ENCODE data around the gene ABLIM2. TPM values are rescaled to one million over a fixed set of nuclear protein-coding genes. Genes with fewer than 3 reads are reported as not detected.

The ABLIM2 gene
- total and polyA plus RNA-seq, 2 donors (not counting 1 experiment from before 2014, with no cell fraction given) = 3.3 to 79.0 TPM

- no peak overlapping the region for H3K9ac ChIP-seq (ENCODE audit: low read length)
- H3K9me3 ChIP-seq (ENCODE audit: control extremely low read depth in 1 of 3, control insufficient read depth in 2 of 3, insufficient read depth in 1 of 3, low read length in 2 of 3) = peaks cover 0 to 15% (median 3%) of the 10 kb centered on the region in 3 donors
- no peak overlapping the region for H3K4me3 ChIP-seq (ENCODE audit: control extremely low read depth in 1 of 5, extremely low read depth in 1 of 5, insufficient read depth in 1 of 5, low read depth in 2 of 5, low read length in 4 of 5)
- H3K4me1 ChIP-seq (ENCODE audit: control insufficient read depth in 2 of 2, insufficient read depth in 2 of 2, low read length in 2 of 2) = peaks cover 9 to 13% of the 10 kb centered on the region in 2 donors
- WGBS (ENCODE audit: insufficient coverage) = 85% methylated on average over 4 of the region's 8 CpGs
- TF ChIP-seq, protein P1, sequence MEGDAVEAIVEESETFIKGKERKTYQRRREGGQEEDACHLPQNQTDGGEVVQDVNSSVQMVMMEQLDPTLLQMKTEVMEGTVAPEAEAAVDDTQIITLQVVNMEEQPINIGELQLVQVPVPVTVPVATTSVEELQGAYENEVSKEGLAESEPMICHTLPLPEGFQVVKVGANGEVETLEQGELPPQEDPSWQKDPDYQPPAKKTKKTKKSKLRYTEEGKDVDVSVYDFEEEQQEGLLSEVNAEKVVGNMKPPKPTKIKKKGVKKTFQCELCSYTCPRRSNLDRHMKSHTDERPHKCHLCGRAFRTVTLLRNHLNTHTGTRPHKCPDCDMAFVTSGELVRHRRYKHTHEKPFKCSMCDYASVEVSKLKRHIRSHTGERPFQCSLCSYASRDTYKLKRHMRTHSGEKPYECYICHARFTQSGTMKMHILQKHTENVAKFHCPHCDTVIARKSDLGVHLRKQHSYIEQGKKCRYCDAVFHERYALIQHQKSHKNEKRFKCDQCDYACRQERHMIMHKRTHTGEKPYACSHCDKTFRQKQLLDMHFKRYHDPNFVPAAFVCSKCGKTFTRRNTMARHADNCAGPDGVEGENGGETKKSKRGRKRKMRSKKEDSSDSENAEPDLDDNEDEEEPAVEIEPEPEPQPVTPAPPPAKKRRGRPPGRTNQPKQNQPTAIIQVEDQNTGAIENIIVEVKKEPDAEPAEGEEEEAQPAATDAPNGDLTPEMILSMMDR (IDR thresholded peaks at IDR 0.05) = no peak
- no peak for TF ChIP-seq EZH2 (IDR thresholded peaks at IDR 0.05; ENCODE audit: borderline replicate concordance, insufficient read depth, low read depth, low read length, poor library complexity, severe bottlenecking)
- no peak overlapping the region for H2AFZ ChIP-seq (ENCODE audit: insufficient read depth, low read depth, low read length, poor library complexity, severe bottlenecking)
- no peak overlapping the region for H3K27ac ChIP-seq (ENCODE audit: low read length in 2 of 2)
- no peak for DNase-seq
- no peaks in the 10 kb centered on the region for H3K79me2 ChIP-seq (ENCODE audit: control insufficient read depth, insufficient read depth, low read length)
- H3K36me3 ChIP-seq (replicated peaks in 1 of 2; ENCODE audit: control extremely low read depth in 1 of 2, control insufficient read depth in 1 of 2, extremely low read depth in 1 of 2, insufficient read depth in 2 of 2, low read length in 1 of 2) = no peaks in the 10 kb centered on the region
- peaks cover 4% of the 10 kb centered on the region for H3K4me1 Mint-ChIP-seq
- ATAC-seq (ENCODE audit: low read depth) = no peak
- H3K4me2 ChIP-seq (replicated peaks; ENCODE audit: low read depth, low read length, poor library complexity, severe bottlenecking) = no peak overlapping the region
- peaks cover 32% of the 10 kb centered on the region for H3K27me3 Mint-ChIP-seq
- CTCF ChIA-PET = no interaction called here
- no peak overlapping the region for H3K4me3 Mint-ChIP-seq
- no peaks in the 10 kb centered on the region for H3K9me3 Mint-ChIP-seq (ENCODE audit: insufficient read depth)
- H4K20me1 ChIP-seq (ENCODE audit: control insufficient read depth, insufficient read depth, low read length, poor library complexity, severe bottlenecking) = no peaks in the 10 kb centered on the region
- H3K27me3 ChIP-seq (replicated peaks in 1 of 4; ENCODE audit: control extremely low read depth in 1 of 4, control insufficient read depth in 3 of 4, insufficient read depth in 4 of 4, low read length in 3 of 4) = peaks cover 0 to 12% (median 6%) of the 10 kb centered on the region in 4 experiments
- H3K27ac Mint-ChIP-seq = no peak overlapping the region
- intact Hi-C loops (cut with micrococcal nuclease) = no loop called here
- POLR2A ChIA-PET = interaction anchor here (0.7 kb wide), 1 partner anchor 147 kb away, joined by 3 read pairs; no protein-coding TSS in a partner anchor
These were observed 215.4 kb downstream of the ABLIM2 start for GRCh38 chr4:7943211-7943610.

DNA sequence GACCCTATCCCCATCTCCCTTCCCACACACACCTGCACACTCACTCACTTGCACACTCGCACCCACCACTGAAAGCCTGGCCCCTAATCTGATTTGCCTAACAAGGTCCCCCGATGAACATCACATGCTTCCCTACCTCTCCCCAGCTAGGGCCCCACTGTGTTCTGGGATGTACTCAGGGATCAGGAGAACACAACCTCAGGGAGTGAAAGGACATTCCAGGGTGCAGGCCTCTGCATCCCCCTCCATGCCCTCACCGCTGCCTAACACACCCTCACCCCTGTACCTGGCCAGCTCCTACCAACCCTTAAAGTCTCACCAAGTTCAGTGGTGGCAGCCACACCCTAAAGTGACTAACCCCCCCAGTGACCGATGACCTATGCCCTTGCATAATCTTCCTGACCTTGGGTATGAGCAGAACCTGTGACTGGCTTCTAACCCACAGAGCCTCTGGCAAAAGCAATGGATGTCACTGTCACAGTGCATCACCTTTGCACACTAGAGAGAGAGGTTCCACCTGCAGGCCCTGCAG, 216.6 kb downstream of the ABLIM2 start:
- ChIA-PET POLR2A (no interaction called here), CTCF (no interaction called here)
- H3K9me3 ChIP-seq (ENCODE audit: control extremely low read depth in 1 of 3, control insufficient read depth in 2 of 3, insufficient read depth in 1 of 3, low read length in 2 of 3) = peaks cover 0 to 15% (median 3%) of the 10 kb centered on the region in 3 donors
- no peaks in the 10 kb centered on the region for H3K36me3 ChIP-seq (replicated peaks in 1 of 2; ENCODE audit: control extremely low read depth in 1 of 2, control insufficient read depth in 1 of 2, extremely low read depth in 1 of 2, insufficient read depth in 2 of 2, low read length in 1 of 2)
- no peak overlapping the region for H3K4me3 Mint-ChIP-seq
- H3K4me1 Mint-ChIP-seq = peaks cover 8% of the 10 kb centered on the region
- H4K20me1 ChIP-seq (ENCODE audit: control insufficient read depth, insufficient read depth, low read length, poor library complexity, severe bottlenecking) = no peaks in the 10 kb centered on the region
- 82% methylated on average over 4 of the region's 4 CpGs for WGBS (ENCODE audit: insufficient coverage)
- H2AFZ ChIP-seq (ENCODE audit: insufficient read depth, low read depth, low read length, poor library complexity, severe bottlenecking) = no peak overlapping the region
- ATAC-seq (ENCODE audit: low read depth) (no peak), DNase-seq (no peak)
- H3K27me3 Mint-ChIP-seq = peaks cover 40% of the 10 kb centered on the region
- H3K4me2 ChIP-seq (replicated peaks; ENCODE audit: low read depth, low read length, poor library complexity, severe bottlenecking) = no peak overlapping the region
- H3K9ac ChIP-seq (ENCODE audit: low read length) = no peak overlapping the region
- H3K27ac Mint-ChIP-seq = no peak overlapping the region
- no peak overlapping the region for H3K4me3 ChIP-seq (ENCODE audit: control extremely low read depth in 1 of 5, extremely low read depth in 1 of 5, insufficient read depth in 1 of 5, low read depth in 2 of 5, low read length in 4 of 5)
- TF ChIP-seq, protein P1 (IDR thresholded peaks at IDR 0.05) = no peak
- no peak for TF ChIP-seq EZH2 (IDR thresholded peaks at IDR 0.05; ENCODE audit: borderline replicate concordance, insufficient read depth, low read depth, low read length, poor library complexity, severe bottlenecking)
- no peaks in the 10 kb centered on the region for H3K9me3 Mint-ChIP-seq (ENCODE audit: insufficient read depth)
- no peak overlapping the region for H3K27ac ChIP-seq (ENCODE audit: low read length in 2 of 2)
- peaks cover 10 to 17% of the 10 kb centered on the region in 2 donors for H3K4me1 ChIP-seq (ENCODE audit: control insufficient read depth in 2 of 2, insufficient read depth in 2 of 2, low read length in 2 of 2)
- intact Hi-C loops (cut with micrococcal nuclease) = no loop called here
- H3K27me3 ChIP-seq (replicated peaks in 1 of 4; ENCODE audit: control extremely low read depth in 1 of 4, control insufficient read depth in 3 of 4, insufficient read depth in 4 of 4, low read length in 3 of 4) = peaks cover 0 to 22% (median 12%) of the 10 kb centered on the region in 4 experiments
- no peaks in the 10 kb centered on the region for H3K79me2 ChIP-seq (ENCODE audit: control insufficient read depth, insufficient read depth, low read length)
